ENCODE data around the gene SHTN1. TPM values are rescaled to one million over a fixed set of nuclear protein-coding genes. Genes with fewer than 3 reads are reported as not detected.

The SHTN1 gene
- total and polyA plus RNA-seq, 10 of the 15 experiments (the other 5 are each of a cell fraction or from before 2014, with no cell fraction given) = 0.79 to 4.0 (median 2.0) TPM

- SMC1A ChIA-PET (ENCODE audit: uncharacterized antibody, unreplicated experiment) = no interaction called here
Observed at GRCh38 chr10:116857156-116857555, 147.8 kb downstream of the SHTN1 start.

More at GRCh38 chr10:116857156-116857555, 147.8 kb downstream of the SHTN1 start:
- Histone ChIP-seq H3K4me3 (no peak overlapping the region), H3K4me1 (ENCODE audit: control insufficient read depth, insufficient read depth, low read length) (no peaks in the 10 kb centered on the region), H3K79me2 (ENCODE audit: control insufficient read depth, insufficient read depth, low read length) (no peaks in the 10 kb centered on the region), H3K27me3 (replicated peaks in 1 of 2; ENCODE audit: control insufficient read depth in 2 of 2, insufficient read depth in 2 of 2, low read length in 1 of 2) (no peaks in the 10 kb centered on the region; a peak in 1 of 4 replicates), H3K36me3 (ENCODE audit: control insufficient read depth in 2 of 2, insufficient read depth in 2 of 2, low read length in 1 of 2) (no peaks in the 10 kb centered on the region), H3K4me2 (ENCODE audit: control insufficient read depth, insufficient read depth) (no peak overlapping the region), H3K9me3 (replicated peaks; ENCODE audit: control insufficient read depth, insufficient read depth, low read length) (no peaks in the 10 kb centered on the region), H4K20me1 (ENCODE audit: control insufficient read depth, insufficient read depth) (no peaks in the 10 kb centered on the region), H3K27ac (ENCODE audit: control insufficient read depth, insufficient read depth) (no peak overlapping the region), H3K9ac (ENCODE audit: control insufficient read depth, insufficient read depth, low read length) (no peak overlapping the region), H2AFZ (ENCODE audit: control insufficient read depth, low read depth, low read length) (no peak overlapping the region)
- BruUV-seq (replicated peaks) = no TSS peak
- CTCF ChIA-PET = no interaction called here
- DNase-seq (ENCODE audit: low read depth, low spot score) = no peak
- in situ Hi-C loops (cut with MboI) (no loop called here), intact Hi-C loops (cut with micrococcal nuclease; ENCODE audit: unreplicated experiment) (no loop called here)
- POLR2A ChIA-PET = interaction anchor here (0.7 kb wide), 1 partner anchor 311 kb away, joined by 5 read pairs; no protein-coding TSS in a partner anchor
- no peak for FAIRE-seq
- no peak for ATAC-seq
- RAD21 ChIA-PET (ENCODE audit: unreplicated experiment) = no interaction called here
- no peak for TF ChIP-seq BCL3 (IDR thresholded peaks at IDR 0.05; ENCODE audit: borderline replicate concordance, insufficient read depth, low read depth, low read length, poor library complexity, severe bottlenecking)
- TF ChIP-seq NRF1 (conservative IDR thresholded peaks at IDR 0.05; ENCODE audit: low read depth, low read length) = no peak
- TF ChIP-seq POLR2AphosphoS2 (IDR thresholded peaks at IDR 0.05; ENCODE audit: low read depth, low read length) = no peak
- no peak for TF ChIP-seq ESRRA (IDR thresholded peaks at IDR 0.05; ENCODE audit: low read length)
- no peak for TF ChIP-seq HSF1 (IDR thresholded peaks at IDR 0.05; ENCODE audit: low read depth, low read length)
- TF ChIP-seq SREBF2 (IDR thresholded peaks at IDR 0.05; ENCODE audit: low read length) = no peak
- no peak for TF ChIP-seq CHD2 (IDR thresholded peaks at IDR 0.05; ENCODE audit: borderline replicate concordance, low read depth, low read length)
- no peak for TF ChIP-seq MEF2A (IDR thresholded peaks at IDR 0.05; ENCODE audit: insufficient read depth, low read depth, low read length)
- TF ChIP-seq TCF12 (IDR thresholded peaks at IDR 0.05; ENCODE audit: low read depth, low read length) = no peak
- 30% methylated on average over 3 of the region's 3 CpGs for WGBS (ENCODE audit: insufficient coverage, insufficient replicate concordance, low lambda C conversion rate, missing lambda C conversion rate)

Data from GM12878 (cell line).